Putamen (tissue), 1 donor: ENCODE measurements around the gene TASP1.
A peak's percentile ranks its signal among the peaks of the same experiment; 100 is the strongest.

Experiments
- DNase-seq: peaks from one replicate; pipeline ENCODE4 v3.0.0-alpha.2; 2016; ENCODE audit warnings: low spot score

TASP1 gene

DNA sequence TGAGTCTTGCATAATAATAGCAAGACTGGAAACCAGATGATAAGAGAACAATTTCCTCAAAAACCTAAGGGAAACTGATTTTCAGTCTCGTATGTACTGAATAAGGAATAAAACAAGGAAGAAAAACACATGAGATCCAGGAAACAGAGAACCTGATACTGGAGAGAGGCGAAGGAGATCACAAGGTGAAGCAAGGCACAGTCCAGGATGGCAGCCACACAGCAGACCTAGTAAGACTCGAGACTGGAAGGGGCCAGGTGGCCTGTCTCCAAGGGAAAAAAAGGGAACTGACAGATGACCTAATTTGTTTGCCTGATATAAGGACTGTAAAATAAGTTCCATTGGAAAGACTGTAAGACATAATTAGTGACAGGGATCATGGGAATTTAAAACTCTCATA is 71.1 kb downstream of the TASP1 start:
- no peak for DNase-seq

DNA sequence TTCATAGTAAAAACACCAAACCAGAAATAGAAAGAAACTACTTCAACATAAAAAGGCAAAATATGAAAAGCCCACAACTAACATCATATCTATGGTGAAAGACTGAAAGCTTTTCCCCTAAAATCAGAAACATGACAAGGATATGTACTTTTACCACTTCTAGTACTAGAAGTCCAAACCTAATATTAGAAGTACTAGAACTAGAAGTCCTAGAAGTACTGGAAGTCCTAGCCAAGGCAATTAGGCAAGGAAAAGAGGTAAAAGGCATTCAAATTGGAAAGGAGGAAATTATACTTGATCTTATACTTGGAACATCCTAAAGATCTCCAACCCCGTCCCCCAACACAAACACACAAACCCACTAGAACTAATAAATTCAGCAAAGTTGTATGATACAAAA is 74.9 kb downstream of the TASP1 start:
- DNase-seq: no peak

DNA sequence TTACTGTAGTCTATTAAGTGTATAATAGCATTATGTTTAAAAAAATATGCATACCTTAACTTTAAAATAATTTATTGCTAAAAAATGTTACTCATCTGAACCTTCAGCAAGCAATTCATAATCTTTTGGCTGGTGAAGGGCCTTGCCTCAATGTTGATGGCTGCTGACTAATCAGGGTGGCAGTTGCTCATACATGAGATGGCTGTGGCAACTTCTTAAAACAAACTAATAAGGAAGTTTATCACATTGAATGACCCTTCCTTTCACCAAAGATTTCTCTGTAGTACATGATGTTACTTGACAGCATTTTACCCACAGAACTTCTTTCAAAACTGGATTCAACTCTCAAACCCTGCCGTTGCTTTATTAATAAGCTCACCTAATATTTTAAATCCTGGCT is 84.0 kb downstream of the TASP1 start:
- DNase-seq: no peak

DNA sequence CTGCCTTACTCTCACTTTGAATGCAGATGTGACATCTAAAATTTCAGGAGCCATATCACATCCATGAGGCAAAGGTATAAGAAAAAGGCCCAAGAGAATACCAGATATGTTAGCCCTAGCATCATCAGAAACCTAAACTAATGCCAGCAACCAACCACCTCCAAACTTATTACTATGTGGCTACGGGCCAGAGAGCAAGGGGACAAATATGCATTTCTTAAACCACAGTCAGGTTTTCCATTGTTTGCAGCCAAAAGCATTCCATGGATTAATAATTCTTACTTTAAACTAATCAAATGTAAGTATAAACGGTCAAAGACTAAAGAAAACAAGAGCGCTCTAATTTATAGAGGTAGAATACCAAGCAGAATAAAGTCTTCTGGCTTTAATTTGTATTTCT is 84.7 kb downstream of the TASP1 start:
- DNase-seq: no peak

DNA sequence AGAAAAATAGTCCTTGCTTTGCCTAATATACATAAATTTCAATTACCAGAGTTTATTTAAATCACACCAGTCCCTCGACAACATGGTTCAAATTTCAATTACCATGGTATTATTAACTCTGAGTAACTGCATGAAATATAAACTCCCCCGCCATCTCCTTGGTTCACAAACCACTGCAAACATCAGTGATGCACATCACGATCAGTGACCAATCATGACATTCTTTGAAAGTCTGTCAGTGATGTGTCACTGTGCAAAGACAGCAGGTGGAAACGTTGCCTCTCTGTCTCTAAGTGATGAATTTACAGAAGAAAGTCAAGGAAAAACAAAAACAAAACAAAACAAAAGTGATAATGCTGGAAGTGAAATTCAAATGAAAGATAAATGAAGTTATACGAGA is 86.7 kb downstream of the TASP1 start:
- no peak for DNase-seq

DNA sequence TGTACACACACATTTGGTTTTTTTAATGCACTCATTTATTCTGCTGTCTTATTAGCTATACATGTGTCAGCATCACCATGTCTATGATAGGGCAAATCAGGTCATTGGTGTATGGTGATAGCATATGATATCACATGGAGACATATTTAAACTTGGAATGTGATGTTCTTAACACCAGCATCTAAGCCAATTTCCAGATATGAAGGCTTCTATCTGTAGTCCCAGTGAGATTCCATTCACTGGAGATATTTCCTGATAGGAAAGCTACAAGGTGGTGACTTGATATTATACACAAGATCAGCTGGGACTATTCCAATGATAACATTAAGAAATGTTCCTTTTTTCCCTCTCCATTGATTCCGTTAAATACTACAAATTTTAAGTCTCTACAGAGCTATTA is 89.3 kb downstream of the TASP1 start:
- no peak for DNase-seq

DNA sequence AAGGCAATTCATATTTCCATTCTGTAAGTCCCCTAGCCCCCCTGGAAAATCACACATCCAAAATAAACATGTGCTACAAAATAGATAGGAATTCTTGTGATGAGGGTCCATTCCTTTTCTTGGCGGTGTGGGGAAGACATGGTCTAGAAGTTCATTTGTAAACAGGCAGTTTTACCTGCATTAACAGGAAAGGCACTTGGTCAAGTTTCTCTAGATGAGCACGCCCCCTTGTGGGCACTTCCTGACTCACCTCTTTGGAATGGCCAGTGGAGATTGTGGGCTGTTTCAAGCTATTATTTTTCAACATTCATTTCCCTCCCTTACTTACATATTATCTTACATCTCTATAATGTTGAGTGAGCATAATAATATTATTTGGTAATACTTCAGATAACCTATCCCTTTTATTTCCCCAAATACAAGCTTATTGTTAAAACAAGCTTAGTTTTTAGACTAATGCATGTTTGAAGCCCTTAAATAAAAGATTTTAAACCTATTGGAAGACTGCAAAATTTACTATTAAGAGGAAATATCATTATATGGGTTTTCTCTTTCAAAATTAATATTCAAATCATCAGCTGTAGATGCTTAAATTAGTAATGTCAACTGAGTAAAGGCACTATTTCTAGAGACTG is 92.1 kb downstream of the TASP1 start:
- DNase-seq: peak; percentile 22

DNA sequence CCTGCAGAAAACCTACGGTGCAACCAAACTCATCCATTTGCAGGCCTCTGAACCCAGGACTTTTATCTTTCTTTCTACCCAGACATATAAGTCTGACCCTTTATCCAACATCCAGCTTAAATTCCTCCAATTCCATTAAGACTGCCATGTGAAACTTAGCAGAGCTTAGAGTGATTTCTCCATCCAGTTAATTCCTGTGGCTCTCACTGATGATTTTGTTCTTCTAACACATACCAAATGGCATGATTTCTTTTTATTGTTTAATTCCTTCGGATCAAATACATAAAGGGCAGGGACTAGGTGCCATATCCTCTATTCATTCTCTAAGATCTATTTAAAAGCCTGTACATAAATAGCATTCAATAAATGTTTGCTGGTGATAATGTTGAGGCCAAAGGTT is 92.9 kb downstream of the TASP1 start:
- DNase-seq: no peak

DNA sequence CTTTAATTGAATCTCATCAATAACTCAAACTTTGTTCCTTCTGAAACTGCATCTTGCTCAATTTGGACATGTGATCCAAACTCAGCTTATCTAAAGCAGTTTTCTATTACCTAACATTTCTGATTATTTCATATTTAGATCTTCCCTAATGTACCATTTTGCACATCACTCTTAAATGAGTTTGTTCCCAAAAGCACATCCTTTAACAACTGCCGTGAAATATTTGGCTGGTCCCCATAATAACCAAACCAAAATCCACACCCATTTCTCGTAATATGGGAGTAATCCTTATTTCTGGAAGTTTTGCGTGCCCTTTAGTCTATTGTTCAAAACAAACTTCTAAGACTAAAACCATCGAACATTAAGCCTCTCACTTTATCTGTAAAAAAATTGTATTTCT is 94.9 kb downstream of the TASP1 start:
- no peak for DNase-seq

DNA sequence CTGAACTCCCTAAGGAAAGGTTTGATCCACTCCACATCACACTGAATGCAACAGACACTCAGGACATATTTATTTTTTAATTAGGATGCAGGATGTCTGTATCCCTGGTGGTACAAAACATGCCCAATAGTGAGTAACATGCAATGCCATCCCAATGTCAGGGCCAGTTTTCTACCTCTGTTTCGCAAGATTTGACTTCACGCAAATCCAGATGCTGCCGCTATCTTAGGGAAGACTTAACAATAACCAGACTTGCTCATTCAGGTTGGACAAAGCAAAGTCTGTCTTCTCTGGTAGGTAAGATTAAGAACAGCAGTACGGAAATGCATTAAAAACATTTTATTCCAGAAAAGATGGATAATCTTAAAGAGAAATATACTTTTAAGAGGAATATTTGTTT is 103.1 kb downstream of the TASP1 start:
- DNase-seq: no peak

DNA sequence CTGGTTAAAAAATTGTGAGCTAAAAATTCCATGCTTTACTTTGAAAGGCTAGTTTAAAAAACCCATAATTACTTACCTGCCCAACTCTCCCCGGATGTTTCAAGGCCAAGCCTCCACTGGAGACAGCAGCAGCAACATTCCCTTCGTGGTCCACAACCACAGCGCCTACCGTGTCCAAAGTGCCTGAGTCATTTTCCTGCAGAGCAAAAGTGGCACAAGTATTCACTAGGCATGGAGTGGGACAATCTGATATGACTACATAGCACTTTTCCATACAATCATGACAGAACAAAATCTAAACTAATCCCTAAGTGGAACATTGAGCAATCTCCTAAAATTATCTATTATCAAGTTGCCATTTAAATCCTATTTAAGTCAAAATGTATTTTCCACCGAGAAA is 104.8 kb downstream of the TASP1 start:
- DNase-seq: no peak

DNA sequence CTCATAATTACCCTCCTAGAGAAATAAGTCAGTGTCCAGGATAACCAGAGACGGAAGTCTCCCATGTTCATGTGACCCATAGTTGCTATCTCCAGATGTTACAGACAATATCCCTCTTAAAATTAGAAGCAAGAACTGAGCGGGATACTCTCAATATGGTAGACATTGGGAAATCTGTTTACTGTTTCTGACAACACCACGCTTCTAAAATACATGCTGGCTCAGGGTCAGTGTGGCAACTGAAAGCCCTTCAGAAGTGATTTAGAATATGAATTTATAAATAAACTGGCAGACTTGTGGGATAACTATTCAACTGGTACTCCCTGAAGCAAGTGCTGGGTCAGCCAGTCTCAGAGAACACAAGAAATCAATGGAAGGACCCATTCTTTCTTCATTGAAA is 108.6 kb downstream of the TASP1 start:
- DNase-seq: no peak

DNA sequence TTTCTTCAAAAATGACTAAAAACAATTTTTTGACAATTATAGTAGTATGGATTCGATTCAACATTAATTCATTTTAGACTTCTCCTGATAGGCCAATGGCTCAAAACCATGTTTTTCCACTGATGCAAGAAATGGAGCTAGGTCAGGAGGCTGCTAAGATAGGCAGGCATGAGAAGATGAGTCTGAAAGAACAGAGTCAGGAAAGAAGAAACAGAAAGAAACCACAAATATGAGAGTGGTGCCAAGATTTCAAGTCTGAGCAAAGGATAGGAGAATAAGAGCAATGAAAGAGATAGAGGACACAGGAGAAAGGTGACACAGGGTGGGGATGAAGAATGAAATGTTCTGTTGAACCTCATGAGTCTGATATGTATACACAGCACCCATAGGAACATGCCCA is 112.2 kb downstream of the TASP1 start:
- DNase-seq: no peak

DNA sequence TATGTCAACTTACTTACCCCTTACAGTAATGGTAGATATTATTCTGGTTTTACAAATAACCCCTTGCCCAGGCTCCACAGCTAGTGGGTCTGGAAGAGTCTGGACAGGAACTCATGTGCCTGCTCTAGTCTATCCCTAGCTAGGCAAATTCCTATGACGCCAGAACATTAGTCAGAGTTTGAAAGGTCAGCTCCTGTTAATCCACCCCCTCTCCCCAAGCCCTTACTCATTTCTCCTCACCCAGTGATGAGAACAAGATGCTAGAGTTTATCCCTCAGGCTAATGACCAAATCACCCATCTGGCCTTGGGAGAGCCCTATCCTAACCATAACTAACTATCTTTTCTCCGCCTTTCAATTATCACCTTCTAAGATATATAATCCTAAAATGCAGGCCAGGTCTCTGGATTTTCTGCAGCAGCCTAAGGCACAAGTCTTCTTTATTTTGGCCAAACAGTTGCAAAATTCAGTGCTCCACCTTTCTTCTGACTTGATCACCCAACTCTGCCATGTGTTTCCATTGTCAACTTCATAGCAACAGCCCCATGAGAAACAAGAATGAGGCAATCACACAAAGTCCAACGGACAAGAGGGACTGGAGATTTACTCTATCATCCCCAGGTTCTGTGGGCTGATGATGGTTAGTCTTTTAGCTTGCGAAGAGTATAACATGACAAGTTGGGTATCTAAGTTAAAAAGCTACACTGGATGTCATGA is 113.3 kb downstream of the TASP1 start:
- DNase-seq: no peak

DNA sequence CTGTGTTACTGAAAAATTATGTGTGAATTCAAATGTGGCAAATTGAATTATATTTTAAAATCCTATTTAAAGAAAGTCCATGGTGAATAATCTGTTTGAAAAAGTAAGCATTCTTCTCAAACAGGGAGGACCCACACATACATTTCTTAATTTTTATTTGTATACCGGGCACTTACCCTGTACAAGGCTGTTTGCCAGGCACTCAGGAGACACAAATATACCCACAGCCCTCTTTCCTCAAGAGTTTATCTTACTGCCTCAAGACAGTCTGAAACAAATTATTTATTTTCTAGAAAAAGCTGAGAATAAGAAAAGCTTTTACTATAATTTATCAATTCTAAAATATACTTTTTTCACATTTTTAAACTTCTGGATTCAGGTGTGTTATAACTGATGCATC is 114.4 kb downstream of the TASP1 start:
- no peak for DNase-seq

DNA sequence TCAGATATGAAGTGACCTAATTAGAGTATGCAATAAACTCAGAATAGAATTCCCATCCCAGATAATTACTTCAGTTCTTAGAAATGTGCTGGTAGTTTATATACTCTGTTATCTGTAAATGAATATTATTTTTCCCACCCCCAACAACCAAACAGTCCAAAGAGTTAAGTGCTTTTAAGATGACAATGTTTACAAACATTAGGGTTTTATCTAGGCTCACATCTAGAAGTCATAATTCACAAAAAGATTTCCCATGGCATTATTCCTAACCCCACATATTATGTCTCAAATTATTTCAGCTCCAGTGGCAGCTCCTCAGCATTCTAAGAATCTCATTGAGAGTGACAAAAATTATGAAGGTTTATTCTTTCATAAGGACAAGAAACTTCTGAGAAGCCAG is 120.9 kb downstream of the TASP1 start:
- DNase-seq: no peak

DNA sequence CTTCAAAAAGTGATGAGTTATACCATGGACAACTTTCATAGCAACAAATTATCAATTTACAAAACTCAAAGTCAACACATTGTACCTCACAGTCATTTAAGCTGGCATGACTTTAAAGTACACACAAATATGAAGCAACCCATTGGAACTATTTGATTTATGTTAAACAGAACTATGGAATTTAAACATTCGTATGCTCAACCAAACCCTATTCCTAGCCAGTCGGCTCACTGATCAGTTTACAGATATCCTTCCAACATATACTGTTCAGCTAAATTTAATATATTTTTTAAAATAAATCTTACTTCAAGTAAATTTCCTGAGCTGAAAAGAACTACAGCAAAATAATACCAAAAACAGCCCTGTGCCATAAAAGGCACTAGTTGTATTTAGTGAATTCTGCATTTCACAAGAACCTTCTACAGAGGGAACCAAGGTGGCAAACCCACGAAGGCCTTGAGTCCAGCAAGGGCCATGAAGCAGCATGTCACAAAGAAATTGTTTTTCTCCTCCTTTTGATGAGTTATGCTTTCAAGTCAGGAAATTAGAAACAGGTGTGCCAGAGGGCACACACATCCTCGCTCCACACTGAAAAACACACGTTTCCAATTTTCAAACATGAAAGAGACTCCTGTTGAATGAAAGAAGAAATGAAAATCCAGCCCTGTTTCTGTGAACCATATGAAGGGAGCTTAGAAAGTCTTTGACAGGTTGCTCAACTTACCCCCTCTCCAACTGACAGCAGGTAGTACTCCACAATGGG is 122.8 kb downstream of the TASP1 start:
- no peak for DNase-seq

DNA sequence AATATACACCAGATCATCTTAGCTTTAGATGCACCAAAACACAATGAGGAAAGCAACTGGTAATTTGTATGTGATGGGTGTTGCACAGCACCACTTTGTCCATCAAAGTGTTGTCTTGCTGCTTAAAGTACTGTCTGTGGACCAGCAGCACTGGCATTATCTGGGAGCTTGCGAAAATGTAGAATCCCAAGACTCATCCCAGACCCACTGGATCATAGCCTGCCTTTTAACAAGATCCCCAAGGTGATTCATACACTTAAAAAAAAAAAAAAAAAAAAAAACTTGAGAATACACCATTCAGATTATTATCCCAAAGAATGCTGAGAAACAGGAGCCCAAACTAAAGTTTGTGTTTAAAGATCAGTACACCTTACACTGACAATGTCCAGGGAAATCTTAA is 123.4 kb downstream of the TASP1 start:
- no peak for DNase-seq

DNA sequence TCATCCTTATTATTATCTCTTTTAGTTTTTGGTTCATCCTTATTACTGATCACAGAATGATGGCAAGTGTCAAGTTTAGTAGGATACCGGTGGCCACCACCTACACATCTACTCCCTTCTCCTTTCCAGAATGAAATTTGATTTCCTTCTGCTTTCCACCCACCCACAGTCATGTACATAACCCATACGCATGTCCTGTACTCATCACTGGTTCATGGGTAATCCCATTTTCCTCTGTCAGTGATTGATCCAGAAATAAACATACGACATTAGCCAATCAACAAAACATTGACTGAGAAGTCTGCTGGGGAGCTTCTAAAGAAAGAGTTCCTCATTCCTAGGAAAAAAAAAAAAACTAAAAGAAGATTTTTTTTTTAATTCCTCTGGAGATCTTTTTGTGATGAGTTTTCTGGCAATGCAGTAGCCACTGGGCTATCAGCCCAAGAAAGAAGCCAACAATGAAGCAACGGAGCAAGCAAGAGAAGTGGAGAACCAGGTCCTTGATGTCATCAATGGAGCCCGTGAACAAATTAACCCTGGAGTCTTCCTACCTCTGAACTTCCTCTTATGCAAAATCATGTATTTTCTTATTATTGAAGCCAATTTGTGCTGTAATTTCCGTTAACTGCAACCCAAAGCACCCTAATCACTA is 127.8 kb downstream of the TASP1 start:
- no peak for DNase-seq

DNA sequence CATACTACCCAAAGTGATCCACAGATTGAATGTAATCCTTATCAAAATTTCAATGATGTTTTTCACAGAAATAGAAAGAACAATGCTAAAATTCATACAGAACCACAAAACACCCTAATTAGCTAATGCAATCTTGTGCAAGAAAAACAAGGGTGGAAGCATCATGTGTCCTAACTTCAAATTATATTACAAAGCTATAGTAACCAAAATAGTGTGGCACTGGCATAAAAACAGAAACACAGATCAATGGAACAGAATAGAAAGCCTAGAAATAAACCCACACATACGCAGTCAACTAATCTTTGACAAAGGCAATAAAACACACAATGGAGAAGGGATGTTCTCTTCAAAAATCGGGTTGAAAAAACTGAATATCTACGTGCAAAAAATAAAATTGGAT is 131.1 kb downstream of the TASP1 start:
- no peak for DNase-seq

DNA sequence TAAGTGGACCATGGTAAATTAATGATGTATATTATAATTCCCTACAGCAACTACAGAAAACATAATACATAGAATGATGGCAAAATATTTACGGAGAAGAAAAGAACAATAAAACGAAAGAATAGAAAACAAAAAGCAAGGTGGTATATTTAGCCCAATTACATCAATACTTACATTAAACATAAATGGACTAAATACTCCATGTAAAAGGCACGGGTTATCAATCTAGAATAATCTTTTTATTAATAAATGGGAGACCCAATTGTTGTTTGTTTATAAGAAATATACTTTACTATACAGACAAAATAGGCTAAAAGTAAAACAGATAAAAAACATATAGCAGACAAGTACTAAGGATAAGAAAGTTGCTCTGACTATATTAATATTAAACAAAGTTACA is 137.2 kb downstream of the TASP1 start:
- DNase-seq: no peak

DNA sequence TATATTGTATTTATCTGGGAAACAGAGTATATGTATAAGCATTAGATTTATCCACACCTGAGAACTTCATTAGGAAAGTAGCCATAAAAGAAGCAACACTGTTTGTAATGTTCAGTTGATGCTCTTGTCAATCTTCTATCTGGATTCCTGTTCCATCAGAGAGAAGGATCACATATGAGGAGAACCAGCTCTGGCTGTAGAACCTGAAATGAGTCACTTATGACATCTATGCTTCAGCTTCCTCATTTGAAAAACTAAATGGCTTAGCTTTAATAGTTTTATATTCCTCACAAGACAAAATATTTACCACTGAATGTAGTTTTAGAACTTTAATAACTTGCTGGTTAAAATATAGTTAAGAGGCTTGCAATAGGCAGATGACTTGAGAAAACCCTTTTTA is 144.7 kb downstream of the TASP1 start:
- no peak for DNase-seq

DNA sequence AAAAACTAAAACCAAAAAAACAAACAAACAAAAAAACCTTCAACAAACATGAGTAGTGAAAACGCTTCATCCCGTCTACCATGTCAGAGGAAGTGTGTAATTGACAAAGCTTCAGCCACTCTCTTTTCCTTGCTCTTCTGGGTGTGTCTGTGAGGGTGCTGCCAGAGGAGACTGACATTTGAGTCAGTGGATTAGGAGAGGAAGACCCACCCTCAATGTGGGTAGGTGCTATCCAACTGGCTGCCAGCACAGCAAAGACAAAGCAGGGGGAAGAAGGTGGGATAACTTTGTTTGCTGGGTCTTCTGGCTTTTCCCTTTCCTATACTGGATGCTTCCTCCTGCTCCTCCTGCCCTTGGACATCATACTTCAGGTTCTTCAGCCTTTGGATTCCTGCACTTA is 145.6 kb downstream of the TASP1 start:
- DNase-seq: no peak
